Duodenal mucosa (tissue), 2 donors: ENCODE results near the gene SENP5.

ENCODE experiments used
- H3K27ac ChIP-seq: one replicate; pipeline ENCODE4 v1.7.0; 2013; ENCODE audit warnings: low read depth, low read length
- H3K27me3 ChIP-seq, 2 donors: one replicate each; pipeline ENCODE4 v1.7.0; 2013; ENCODE audit warnings: low read length in 2 of 2, control low read depth in 1 of 2; ENCODE audit not compliant: insufficient read depth in 2 of 2, control insufficient read depth in 1 of 2
- H3K36me3 ChIP-seq, 2 donors: one replicate each; pipeline ENCODE4 v1.7.0; 2013; ENCODE audit warnings: low read length in 2 of 2, control low read depth in 1 of 2; ENCODE audit not compliant: insufficient read depth in 2 of 2, control insufficient read depth in 1 of 2
- H3K4me1 ChIP-seq, 2 donors: one replicate each; pipeline ENCODE4 v1.7.0; 2013; ENCODE audit warnings: low read length in 2 of 2, control low read depth in 1 of 2; ENCODE audit not compliant: insufficient read depth in 2 of 2, control insufficient read depth in 1 of 2
- H3K4me3 ChIP-seq, 2 donors: one replicate each; pipeline ENCODE4 v1.7.0; 2013; ENCODE audit warnings: low read length in 2 of 2, low read depth in 1 of 2
- H3K9ac ChIP-seq, 2 donors: one replicate each; pipeline ENCODE4 v1.7.0; 2013; ENCODE audit warnings: low read length in 2 of 2, low read depth in 1 of 2
- H3K9me3 ChIP-seq, 2 donors: one replicate each; pipeline ENCODE4 v1.7.0; 2013; ENCODE audit warnings: low read length in 2 of 2, control low read depth in 1 of 2; ENCODE audit not compliant: control insufficient read depth in 1 of 2

SENP5 gene

GRCh38 chr3:196886144-196886543 lies 18.4 kb downstream of the SENP5 start:
- Histone ChIP-seq H3K27me3 (no peaks in the 10 kb centered on the region), H3K36me3 (peaks cover 17 to 23% of the 10 kb centered on the region in 2 donors), H3K4me1 (peaks cover 0 to 3% of the 10 kb centered on the region in 2 donors), H3K4me3 (no peak overlapping the region), H3K9me3 (no peaks in the 10 kb centered on the region), H3K27ac (no peak overlapping the region), H3K9ac (no peak overlapping the region)

- Histone ChIP-seq H3K9ac (no peak overlapping the region), H3K4me3 (no peak overlapping the region), H3K27ac (no peak overlapping the region), H3K9me3 (no peaks in the 10 kb centered on the region), H3K4me1 (no peaks in the 10 kb centered on the region), H3K36me3 (peaks cover 17 to 27% of the 10 kb centered on the region in 2 donors), H3K27me3 (no peaks in the 10 kb centered on the region)
Measured at GRCh38 chr3:196889844-196890708, 22.4 kb downstream of the SENP5 start.

GRCh38 chr3:196894557-196895295 lies 27.0 kb downstream of the SENP5 start:
- H3K27me3 ChIP-seq = no peaks in the 10 kb centered on the region
- H3K36me3 ChIP-seq = peaks cover 2 to 11% of the 10 kb centered on the region in 2 donors
- no peak overlapping the region for H3K9ac ChIP-seq
- H3K9me3 ChIP-seq = no peaks in the 10 kb centered on the region
- no peak overlapping the region for H3K4me3 ChIP-seq
- H3K4me1 ChIP-seq = no peaks in the 10 kb centered on the region
- no peak overlapping the region for H3K27ac ChIP-seq

- H3K9me3 ChIP-seq = no peaks in the 10 kb centered on the region
- no peak overlapping the region for H3K4me3 ChIP-seq
- peaks cover 0 to 11% of the 10 kb centered on the region in 2 donors for H3K36me3 ChIP-seq
- no peaks in the 10 kb centered on the region for H3K27me3 ChIP-seq
- no peak overlapping the region for H3K27ac ChIP-seq
- H3K9ac ChIP-seq = no peak overlapping the region
- H3K4me1 ChIP-seq = no peaks in the 10 kb centered on the region
Measured at GRCh38 chr3:196896229-196896628, 28.5 kb downstream of the SENP5 start.

GRCh38 chr3:196901768-196902167 lies 34.0 kb downstream of the SENP5 start:
- H3K27ac ChIP-seq = no peak overlapping the region
- no peaks in the 10 kb centered on the region for H3K27me3 ChIP-seq
- H3K9ac ChIP-seq = no peak overlapping the region
- H3K36me3 ChIP-seq = peaks cover 15 to 52% of the 10 kb centered on the region in 2 donors
- H3K4me1 ChIP-seq = no peaks in the 10 kb centered on the region
- no peak overlapping the region for H3K4me3 ChIP-seq
- no peaks in the 10 kb centered on the region for H3K9me3 ChIP-seq

- no peaks in the 10 kb centered on the region for H3K27me3 ChIP-seq
- no peak overlapping the region for H3K27ac ChIP-seq
- peaks cover 16 to 54% of the 10 kb centered on the region in 2 donors for H3K36me3 ChIP-seq
- H3K9me3 ChIP-seq = no peaks in the 10 kb centered on the region
- no peak overlapping the region for H3K9ac ChIP-seq
- H3K4me3 ChIP-seq = no peak overlapping the region
- no peaks in the 10 kb centered on the region for H3K4me1 ChIP-seq
Measured at GRCh38 chr3:196902296-196902695, 34.6 kb downstream of the SENP5 start.

GRCh38 chr3:196903740-196904139 lies 36.0 kb downstream of the SENP5 start:
- no peak overlapping the region for H3K27ac ChIP-seq
- H3K9ac ChIP-seq = no peak overlapping the region
- no peaks in the 10 kb centered on the region for H3K4me1 ChIP-seq
- no peaks in the 10 kb centered on the region for H3K9me3 ChIP-seq
- no peak overlapping the region for H3K4me3 ChIP-seq
- peaks cover 16 to 54% of the 10 kb centered on the region in 2 donors for H3K36me3 ChIP-seq
- no peaks in the 10 kb centered on the region for H3K27me3 ChIP-seq

GRCh38 chr3:196914866-196915265 lies 47.1 kb downstream of the SENP5 start:
- no peaks in the 10 kb centered on the region for H3K9me3 ChIP-seq
- H3K4me1 ChIP-seq = no peaks in the 10 kb centered on the region
- no peak overlapping the region for H3K4me3 ChIP-seq
- no peak overlapping the region for H3K27ac ChIP-seq
- peaks cover 7 to 15% of the 10 kb centered on the region in 2 donors for H3K36me3 ChIP-seq
- no peak overlapping the region for H3K9ac ChIP-seq
- H3K27me3 ChIP-seq = no peaks in the 10 kb centered on the region

- H3K27me3 ChIP-seq = no peaks in the 10 kb centered on the region
- H3K4me3 ChIP-seq = no peak overlapping the region
- peaks cover 7 to 15% of the 10 kb centered on the region in 2 donors for H3K36me3 ChIP-seq
- no peak overlapping the region for H3K27ac ChIP-seq
- H3K4me1 ChIP-seq = no peaks in the 10 kb centered on the region
- no peak overlapping the region for H3K9ac ChIP-seq
- no peaks in the 10 kb centered on the region for H3K9me3 ChIP-seq
Measured at GRCh38 chr3:196915375-196915774, 47.7 kb downstream of the SENP5 start.

- Histone ChIP-seq H3K9ac (no peak overlapping the region), H3K27me3 (no peaks in the 10 kb centered on the region), H3K36me3 (peaks cover 7 to 15% of the 10 kb centered on the region in 2 donors), H3K9me3 (no peaks in the 10 kb centered on the region), H3K4me3 (no peak overlapping the region), H3K27ac (no peak overlapping the region), H3K4me1 (no peaks in the 10 kb centered on the region)
Measured at GRCh38 chr3:196916221-196916620, 48.5 kb downstream of the SENP5 start.
